T-helper 2 cell treated with Interferon-gamma antibody and Interleukin-4, amounts not matched to agents 100 ng/mL and 5 ng/mL, for 36 hours (primary cell): ENCODE measurements around the gene KIR2DL1. TPM values are rescaled to one million over a fixed set of nuclear protein-coding genes. Genes with fewer than 3 reads are reported as not detected.
"Not testable (repeated sequence)": the region's sequence is repeated elsewhere in the genome, so short reads cannot be mapped to it uniquely, and the experiment has no call there.

Source experiments
- intact Hi-C: fragments of 100-400 bp; cut with micrococcal nuclease; formaldehyde crosslinking; loops from one replicate; pipeline ENCODE4 v1.15.1; 2023
- total RNA-seq: library from RNA; stranded (reverse); gene quantifications from 2 replicates; pipeline ENCODE4 v1.2.3, GENCODE V29; 2022

The KIR2DL1 gene
- not detected in 2 replicates for total RNA-seq

DNA sequence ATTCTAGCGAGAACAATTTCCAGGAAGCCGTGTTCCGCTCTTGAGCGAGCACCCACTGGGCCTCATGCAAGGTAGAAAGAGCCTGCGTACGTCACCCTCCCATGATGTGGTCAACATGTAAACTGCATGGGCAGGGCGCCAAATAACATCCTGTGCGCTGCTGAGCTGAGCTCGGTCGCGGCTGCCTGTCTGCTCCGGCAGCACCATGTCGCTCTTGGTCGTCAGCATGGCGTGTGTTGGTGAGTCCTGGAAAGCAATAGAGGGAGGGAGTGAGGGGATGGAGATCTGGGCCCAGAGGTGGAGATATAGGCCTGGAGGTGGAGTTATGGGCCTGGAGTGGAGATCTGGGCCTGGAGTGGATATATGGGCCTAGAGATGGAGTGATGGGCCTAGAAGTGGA, at the start of gene KIR2DL1:
KIR2DL1 (plus strand) TSS at position 148 of the 400 bp plus-strand sequence; CDS start at position 206, 58 bp downstream.
- intact Hi-C loops = not testable (repeated sequence)

DNA sequence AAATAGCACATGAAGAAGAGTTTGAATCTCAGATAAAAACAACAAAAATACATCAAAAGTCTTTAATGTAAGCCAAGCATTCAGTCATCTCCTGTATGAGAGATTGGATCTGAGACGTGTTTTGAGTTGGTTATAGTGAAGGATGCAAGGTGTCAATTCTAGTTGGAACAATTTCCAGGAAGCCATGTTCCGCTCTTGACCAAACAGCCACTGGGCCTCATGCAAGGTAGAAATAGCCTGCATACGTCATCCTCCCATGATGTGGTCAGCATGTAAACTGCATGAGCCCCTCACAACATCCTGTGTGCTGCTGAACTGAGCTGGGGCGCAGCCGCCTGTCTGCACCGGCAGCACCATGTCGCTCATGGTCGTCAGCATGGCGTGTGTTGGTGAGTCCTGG, 45.5 kb upstream of the KIR2DL1 start, which contains the start of gene KIR3DL3:
KIR3DL3 (plus strand) TSS at position 301 of the 400 bp plus-strand sequence; CDS start at position 356, 55 bp downstream.
- intact Hi-C loops = no loop called here

DNA sequence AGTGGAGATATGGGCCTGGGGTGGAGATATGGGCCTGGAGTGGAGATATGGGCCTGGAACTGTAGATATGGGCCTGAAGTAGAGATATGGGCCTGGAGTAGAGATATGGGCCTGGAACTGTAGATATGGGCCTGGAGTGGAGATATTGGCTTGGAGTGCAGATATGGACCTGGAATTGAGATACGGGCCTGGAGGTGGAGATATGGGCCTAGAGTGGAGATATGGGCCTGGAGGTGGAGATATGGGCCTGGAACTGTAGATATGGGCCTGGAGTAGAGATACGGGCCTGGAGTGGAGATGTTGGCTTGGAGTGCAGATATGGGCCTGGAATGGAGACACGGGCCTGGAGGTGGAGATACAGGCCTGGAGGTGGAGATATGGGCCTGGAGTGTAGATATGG, 44.9 kb upstream of the KIR2DL1 start:
- intact Hi-C loops = no loop called here

DNA sequence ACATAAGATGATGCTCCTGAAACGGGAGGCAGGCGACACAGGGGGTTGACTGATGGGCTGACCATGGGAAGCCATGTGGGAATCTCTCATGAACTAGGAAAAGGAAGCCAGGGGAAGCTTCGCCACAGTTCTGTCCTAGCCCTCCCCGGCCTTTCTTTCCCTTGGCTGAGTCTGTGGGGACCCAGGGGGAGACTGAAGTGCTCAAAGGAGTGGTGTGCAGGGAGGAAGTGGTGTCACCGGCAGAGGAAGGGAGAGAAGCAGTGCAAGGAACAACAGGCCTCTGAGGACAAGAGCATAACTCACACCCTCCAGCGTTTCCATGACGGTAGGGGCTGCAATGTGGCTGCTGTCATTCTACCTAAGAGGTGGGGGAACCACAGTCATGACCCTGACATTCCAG, 44.3 kb upstream of the KIR2DL1 start:
- intact Hi-C loops = no loop called here

DNA sequence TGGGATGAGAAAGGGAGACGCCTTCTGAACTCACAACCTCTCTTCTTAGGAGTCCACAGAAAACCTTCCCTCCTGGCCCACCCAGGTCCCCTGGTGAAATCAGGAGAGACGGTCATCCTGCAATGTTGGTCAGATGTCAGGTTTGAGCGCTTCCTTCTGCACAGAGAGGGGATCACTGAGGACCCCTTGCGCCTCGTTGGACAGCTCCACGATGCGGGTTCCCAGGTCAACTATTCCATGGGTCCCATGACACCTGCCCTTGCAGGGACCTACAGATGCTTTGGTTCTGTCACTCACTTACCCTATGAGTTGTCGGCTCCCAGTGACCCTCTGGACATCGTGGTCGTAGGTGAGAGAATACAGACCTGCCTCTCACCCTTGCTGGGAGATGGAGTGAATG, 42.0 kb upstream of the KIR2DL1 start:
- intact Hi-C loops = no loop called here

DNA sequence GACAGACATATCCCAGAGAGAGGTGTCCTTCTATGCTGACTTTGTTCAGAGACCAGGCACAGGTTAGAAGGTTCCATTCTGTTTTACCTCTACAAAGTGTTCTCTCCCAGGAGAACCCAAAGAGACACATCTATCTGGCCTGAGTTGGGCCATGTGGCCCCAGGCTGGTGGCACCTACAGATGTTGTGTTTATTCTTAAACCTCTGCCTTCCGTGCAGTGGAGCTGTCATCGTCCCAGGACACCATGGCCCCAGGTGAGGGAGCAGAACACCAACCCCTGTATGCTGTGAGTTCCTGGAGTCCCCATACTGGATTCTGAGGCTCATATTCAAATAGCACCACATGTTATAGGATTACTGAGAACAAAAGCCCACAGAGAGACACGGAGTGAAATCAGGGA, 41.4 kb upstream of the KIR2DL1 start:
- intact Hi-C loops = no loop called here

DNA sequence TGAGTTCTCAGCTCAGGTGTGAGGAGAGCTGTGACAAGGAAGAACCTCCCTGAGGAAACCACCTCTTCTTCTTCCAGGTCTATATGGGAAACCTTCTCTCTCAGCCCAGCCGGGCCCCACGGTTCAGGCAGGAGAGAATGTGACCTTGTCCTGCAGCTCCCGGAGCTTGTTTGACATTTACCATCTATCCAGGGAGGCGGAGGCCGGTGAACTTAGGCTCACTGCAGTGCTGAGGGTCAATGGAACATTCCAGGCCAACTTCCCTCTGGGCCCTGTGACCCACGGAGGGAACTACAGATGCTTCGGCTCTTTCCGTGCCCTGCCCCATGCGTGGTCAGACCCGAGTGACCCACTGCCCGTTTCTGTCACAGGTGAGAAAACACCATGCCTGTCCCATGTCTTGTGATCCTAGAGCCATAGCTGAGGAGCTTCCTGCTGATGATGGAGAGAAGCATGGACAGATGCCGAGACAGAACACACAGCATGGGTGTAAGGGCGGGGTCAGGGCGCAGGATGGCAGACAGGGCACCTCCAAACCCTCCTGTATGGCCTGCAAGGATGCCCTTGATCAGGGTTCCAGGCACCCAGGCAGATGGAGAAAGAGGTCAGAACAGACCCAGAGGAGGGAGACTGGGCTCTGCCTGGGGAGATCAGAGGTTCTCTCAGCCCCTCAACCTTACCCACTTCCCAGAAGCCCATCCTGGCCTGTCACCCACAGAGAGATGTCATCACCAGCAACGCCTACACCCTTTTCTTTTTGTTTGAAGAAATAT, 40.0 kb upstream of the KIR2DL1 start:
- intact Hi-C loops = no loop called here

DNA sequence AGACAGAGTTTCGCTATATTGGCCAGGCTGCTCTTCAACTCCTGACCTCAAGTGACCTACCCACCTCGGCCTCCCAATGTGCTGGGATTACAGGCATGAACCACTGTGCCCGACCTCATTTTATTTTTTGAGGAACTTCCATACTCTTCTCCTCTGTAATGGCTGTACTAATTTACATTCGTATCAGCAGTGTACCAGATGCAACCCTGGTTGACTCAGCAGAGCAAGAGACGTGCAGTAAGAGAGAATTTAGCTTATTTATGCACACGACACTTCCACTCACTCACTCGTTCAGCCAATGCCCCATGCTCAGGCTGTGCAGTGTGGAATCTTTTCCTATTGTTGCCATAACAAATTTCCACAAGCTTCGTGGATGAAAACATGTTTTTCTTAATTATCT, 38.4 kb upstream of the KIR2DL1 start:
- intact Hi-C loops = no loop called here

DNA sequence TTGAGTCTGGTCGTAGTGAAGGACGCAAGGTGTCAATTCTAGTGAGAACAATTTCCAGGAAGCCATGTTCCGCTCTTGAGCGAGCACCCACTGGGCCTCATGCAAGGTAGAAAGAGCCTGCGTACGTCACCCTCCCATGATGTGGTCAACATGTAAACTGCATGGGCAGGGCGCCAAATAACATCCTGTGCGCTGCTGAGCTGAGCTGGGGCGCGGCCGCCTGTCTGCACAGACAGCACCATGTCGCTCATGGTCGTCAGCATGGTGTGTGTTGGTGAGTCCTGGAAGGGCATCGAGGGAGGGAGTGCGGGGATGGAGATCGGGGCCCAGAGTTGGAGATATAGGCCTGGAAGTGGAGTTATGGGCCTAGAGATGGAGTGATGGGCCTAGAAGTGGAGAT, 31.3 kb upstream of the KIR2DL1 start, which contains the start of gene KIR2DL3:
KIR2DL3 (plus strand) TSS at position 208 of the 400 bp plus-strand sequence; CDS start at position 241, 33 bp downstream.
- intact Hi-C loops = not testable (repeated sequence)

DNA sequence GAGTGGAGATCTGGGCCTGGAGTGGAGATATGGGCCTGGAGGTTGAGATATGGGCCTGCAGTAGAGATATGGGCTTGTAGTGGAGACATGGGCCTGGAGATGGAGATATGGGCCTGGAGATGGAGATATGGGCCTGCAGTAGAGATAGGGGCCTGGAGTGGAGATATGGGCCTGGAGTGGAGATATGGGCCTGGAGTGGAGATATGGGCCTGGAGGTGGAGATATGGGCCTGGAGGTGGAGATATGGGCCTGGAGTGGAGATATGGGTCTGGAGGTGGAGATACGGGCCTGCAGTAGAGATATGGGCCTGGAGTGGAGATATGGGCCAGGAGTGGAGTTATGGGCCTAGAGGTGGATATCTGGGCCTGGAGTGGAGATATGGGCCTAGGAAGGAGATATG, 30.9 kb upstream of the KIR2DL1 start:
- intact Hi-C loops = no loop called here

DNA sequence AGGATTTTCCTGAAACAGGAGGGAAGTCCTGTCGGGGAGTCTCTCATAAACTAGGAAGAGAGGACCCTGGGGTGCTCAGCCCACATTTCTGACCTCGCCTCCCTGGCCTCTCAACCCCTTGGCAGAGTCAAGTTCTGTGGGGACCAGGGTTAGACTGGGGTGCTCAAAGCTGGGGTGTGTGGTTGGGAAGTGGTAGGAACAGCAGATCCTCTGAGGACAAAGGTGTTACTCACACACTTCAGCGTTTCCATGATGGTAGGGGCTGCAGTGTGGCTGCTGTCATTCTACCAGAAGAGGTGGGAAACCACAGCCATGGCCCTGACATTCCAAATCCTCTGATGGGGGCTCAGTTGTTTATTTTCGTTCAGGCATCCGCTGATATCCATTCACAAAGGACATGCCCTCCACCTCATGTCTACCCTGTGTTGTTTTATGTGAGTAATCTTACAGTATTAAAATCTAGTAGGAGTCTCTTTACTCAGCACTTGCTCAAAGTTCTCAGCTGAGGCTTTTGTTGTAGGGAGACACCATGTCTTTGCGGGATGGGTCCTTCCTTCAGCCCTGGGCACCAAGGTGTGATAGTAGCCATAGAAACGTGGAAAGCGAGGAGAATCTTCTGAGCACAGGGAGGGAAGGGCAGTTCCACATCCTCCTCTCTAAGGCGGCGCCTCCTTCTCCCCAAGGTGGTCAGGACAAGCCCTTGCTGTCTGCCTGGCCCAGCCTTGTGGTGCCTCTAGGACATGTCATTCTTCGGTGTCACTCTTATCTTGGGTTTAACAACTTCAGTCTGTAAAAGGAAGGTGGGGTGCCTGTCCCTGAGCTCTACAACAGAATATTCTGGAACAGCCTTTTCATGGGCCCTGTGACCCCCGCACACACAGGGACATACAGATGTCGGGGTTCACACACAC, 29.8 kb upstream of the KIR2DL1 start:
- intact Hi-C loops = no loop called here

DNA sequence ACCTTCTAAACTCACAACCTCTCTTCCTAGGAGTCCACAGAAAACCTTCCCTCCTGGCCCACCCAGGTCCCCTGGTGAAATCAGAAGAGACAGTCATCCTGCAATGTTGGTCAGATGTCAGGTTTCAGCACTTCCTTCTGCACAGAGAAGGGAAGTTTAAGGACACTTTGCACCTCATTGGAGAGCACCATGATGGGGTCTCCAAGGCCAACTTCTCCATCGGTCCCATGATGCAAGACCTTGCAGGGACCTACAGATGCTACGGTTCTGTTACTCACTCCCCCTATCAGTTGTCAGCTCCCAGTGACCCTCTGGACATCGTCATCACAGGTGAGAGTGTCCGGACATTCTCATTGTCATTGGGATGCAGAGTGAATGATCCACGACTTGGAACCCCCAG, 27.6 kb upstream of the KIR2DL1 start:
- intact Hi-C loops = not testable (repeated sequence)

DNA sequence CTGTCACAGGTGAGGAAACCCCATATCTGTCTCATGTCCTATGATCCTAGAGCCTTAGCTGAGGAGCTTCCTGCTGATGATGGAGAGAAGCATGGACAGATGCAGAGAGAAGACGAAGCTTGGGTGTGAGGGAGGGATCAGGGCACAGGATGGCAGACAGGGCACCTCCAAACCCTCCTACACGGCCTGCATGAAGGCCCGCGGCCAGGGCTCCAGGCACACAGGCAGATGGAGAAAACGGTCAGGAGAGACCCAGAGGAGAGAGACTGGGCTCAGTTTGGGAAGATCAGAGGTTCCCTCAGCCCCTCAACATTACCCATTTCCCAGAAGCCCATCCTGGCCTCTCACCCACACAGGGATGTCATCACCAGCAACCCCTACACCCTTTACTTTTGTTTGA, 25.5 kb upstream of the KIR2DL1 start:
- intact Hi-C loops = not testable (repeated sequence)

DNA sequence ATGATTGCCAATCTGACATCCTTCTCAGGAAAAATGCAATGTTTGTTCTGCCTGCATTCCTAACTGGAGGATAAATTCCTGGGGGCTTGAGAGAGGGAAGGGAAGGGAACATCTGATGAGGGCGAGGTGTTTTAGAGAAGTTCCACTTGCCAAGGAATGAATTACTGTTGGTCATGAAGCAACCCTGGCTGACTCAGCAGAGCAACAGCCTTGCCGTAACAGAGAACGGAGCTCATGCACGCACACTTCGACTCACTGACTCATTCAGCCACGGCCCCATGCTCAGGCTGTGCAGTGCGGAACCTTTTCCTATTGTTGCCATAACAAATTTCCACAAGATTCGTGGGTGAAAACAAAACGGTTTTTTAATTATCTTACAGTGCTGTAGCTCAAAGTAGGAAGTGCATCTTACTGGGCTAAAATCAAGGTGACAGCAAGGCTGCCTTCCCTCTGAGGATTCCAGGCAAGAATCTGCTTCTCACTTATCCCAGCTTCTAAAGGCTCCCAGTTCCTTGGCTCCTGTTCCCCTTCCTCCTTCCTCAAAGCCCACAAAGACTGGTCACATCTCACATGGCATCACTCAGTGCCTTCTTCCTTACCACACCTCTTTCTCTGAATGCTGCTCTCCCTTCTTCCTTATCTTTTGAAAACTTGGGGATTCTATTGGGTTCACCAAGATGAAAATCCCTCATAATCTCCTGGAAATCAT, 21.8 kb upstream of the KIR2DL1 start:
- intact Hi-C loops = not testable (repeated sequence)

DNA sequence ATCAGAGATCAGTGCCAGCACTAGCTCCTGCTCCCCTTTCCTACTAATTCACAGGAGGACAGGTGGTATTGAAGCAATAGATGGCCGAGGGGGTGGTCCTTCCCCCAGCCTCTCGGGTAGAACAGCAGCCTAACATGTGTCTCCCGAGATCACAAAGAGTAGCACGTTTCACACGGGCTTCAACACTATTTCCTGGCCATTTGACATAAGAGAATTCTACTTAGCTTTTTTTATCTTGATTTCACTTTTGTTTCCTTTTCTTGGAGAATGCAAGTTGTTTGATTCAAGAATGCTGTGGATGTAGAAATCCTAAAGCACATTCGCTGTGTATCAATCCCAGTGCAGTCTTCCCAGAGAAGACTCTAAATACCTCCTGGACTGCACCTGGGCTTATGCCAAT, 19.3 kb upstream of the KIR2DL1 start:
- intact Hi-C loops = not testable (repeated sequence)

DNA sequence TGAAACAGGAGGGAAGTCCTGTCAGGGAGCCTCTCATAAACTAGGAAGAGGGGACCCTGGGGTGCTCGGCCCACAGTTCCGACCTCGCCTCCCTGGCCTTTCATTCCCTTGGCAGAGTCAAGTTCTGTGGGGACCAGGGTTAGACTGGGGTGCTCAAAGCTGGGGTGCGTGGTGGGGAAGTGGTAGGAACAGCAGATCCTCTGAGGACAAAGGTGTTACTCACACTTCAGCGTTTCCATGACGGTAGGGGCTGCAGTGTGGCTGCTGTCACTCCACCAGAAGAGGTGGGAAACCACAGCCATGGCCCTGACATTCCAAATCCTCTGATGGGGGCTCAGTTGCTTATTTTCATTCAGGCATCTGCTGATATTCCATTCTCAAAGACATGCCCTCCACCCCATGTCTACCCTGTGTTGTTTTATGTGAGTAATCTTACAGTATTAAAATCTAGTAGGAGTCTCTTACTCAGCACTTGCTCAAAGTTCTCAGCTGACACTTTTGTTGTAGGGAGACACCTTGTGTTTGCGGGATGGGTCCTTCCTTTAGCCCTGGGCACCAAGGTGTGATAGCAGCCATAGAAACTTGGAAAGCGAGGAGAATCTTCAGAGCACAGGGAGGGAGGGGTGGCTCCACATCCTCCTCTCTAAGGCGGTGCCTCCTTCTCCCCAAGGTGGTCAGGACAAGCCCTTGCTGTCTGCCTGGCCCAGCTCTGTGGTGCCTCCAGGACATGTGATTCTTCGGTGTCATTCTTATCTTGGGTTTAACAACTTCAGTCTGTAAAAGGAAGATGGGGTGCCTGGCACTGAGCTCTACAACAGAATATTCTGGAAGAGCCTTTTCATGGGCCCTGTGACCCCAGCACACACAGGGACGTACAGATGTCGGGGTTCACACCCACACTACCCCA, 13.1 kb upstream of the KIR2DL1 start:
- intact Hi-C loops = not testable (repeated sequence)

DNA sequence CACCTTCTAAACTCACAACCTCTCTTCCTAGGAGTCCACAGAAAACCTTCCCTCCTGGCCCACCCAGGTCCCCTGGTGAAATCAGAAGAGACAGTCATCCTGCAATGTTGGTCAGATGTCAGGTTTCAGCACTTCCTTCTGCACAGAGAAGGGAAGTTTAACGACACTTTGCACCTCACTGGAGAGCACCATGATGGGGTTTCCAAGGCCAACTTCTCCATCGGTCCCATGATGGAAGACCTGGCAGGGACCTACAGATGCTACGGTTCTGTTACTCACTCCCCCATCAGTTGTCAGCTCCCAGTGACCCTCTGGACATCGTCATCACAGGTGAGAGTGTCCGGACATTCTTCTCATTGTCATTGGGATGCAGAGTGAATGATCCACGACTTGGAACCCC, 11.0 kb upstream of the KIR2DL1 start:
- intact Hi-C loops = not testable (repeated sequence)

DNA sequence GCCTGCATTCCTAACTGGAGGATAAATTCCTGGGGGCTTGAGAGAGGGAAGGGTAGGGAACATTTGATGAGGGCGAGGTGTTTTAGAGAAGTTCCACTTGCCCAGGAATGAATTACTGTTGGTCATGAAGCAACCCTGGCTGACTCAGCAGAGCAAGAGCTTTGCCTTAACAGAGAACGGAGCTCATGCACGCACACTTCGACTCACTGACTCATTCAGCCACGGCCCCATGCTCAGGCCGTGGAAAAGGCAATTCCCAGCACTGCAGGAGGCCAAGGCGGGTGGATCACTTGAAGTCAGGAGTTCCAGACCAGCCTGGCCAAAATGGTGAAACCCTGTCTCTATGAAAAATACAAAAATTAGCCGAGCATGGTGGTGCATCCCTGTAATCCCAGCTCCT, 5.4 kb upstream of the KIR2DL1 start:
- intact Hi-C loops = not testable (repeated sequence)

DNA sequence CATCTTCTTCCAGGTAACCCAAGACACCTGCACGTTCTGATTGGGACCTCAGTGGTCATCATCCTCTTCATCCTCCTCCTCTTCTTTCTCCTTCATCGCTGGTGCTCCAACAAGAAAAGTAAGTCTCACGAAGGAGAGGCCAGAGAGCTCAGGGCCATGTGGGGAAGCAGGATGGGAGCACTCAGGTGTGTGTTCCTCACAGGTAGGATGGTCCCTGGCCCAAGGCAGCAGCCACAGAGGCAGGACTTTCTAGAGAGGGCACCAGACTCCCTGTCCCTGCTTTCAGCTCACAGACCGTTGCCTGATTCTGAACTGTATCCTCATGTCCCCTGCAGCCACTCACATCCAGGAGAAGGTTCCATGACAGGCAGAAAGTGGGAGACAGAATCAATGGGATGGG, 3.1 kb upstream of the KIR2DL1 start:
- intact Hi-C loops = not testable (repeated sequence)

DNA sequence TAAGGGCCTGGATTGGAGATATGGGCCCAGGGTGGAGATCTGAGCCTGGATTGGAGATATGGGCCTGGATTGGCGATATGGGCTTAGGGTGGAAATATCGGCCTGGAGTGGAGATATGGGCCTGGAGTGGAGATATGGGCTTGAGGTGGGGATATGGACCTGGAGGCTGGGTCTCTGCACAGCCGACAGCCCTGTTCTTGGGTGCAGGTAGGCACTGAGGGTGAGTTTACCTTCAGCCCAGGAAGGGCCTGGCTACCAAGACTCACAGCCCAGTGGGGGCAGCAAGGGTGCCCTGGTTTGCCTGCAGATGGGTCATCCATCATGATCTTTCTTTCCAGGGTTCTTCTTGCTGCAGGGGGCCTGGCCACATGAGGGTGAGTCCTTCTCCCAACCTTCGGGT, 918 bp downstream of the KIR2DL1 start:
- intact Hi-C loops = not testable (repeated sequence)
